ENCODE data around the gene PIAS4.
A peak's percentile ranks its signal among the peaks of the same experiment; 100 is the strongest.

PIAS4 gene

GRCh38 chr19:4007021-4007835, at the start of gene PIAS4:
Gene PIAS4, plus strand, starts transcription at chr19:4007736. Its CDS starts 25 bp downstream, at chr19:4007761.
- DNase-seq (ENCODE audit: low read depth), result peak; percentile 98
- peak within 1 kb of the TSS; percentile 92 for H3K4me3 ChIP-seq (ENCODE audit: low read depth, low read length)
- TF ChIP-seq, protein P1, sequence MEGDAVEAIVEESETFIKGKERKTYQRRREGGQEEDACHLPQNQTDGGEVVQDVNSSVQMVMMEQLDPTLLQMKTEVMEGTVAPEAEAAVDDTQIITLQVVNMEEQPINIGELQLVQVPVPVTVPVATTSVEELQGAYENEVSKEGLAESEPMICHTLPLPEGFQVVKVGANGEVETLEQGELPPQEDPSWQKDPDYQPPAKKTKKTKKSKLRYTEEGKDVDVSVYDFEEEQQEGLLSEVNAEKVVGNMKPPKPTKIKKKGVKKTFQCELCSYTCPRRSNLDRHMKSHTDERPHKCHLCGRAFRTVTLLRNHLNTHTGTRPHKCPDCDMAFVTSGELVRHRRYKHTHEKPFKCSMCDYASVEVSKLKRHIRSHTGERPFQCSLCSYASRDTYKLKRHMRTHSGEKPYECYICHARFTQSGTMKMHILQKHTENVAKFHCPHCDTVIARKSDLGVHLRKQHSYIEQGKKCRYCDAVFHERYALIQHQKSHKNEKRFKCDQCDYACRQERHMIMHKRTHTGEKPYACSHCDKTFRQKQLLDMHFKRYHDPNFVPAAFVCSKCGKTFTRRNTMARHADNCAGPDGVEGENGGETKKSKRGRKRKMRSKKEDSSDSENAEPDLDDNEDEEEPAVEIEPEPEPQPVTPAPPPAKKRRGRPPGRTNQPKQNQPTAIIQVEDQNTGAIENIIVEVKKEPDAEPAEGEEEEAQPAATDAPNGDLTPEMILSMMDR (IDR thresholded peaks at IDR 0.05; ENCODE audit: insufficient read depth, low read depth, low read length, missing control alignments), result no peak

DNA sequence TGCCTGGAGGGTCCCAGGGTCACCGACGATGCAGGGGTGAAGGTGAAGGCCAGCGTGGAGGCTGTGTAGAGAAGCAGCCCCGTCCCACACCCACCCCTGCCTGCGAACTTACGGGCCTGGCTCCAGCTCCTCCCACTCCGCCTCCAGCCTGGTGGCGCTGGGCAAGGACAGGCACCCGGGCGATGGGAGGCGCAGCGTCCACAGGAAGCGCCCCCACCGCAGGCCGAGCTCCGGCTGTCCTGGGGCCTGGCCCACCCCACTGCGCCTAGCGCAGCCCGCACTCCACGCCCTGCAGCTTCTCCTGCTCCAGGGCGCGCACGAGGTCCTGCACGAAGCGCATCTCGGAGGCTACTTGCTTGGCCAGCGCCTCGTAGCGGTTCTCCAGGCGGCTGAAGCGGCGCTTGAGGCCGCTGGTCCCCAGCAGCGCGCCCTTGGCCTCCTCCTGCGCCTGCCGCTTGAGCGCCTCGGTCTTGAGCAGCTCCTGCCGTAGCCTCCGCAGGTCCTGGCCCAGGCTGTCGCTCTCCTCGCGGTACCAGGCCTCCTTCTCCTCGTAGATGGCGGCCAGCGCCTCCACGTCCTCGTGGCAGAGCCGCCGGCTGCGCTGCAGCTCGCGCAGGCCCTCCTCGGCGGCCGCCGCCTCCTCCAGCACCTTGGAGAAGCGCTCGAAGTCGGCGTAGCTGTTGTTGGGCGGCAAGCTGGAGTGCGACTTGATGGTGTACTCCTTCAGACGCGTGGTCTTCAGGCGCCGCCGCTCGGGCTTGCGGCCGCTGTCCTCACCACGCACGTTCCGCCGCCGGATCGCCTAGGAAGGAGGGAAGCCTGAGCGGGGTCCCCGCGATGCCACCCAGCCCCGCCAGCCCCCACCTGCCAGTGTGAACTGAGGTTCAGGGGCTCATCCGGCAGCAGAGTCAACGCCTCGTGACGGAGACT, 48.4 kb upstream of the PIAS4 start:
- H3K4me3 ChIP-seq (ENCODE audit: low read depth, low read length), result no peak overlapping the region
- TF ChIP-seq, protein P1 (IDR thresholded peaks at IDR 0.05; ENCODE audit: insufficient read depth, low read depth, low read length, missing control alignments), result no peak
- no peak for DNase-seq (ENCODE audit: low read depth)

- H3K4me3 ChIP-seq (ENCODE audit: low read depth, low read length), result no peak overlapping the region
- TF ChIP-seq, protein P1 (IDR thresholded peaks at IDR 0.05; ENCODE audit: insufficient read depth, low read depth, low read length, missing control alignments), result no peak
- no peak for DNase-seq (ENCODE audit: low read depth)
These were observed 47.8 kb upstream of the PIAS4 start for GRCh38 chr19:3959766-3960131.

DNA sequence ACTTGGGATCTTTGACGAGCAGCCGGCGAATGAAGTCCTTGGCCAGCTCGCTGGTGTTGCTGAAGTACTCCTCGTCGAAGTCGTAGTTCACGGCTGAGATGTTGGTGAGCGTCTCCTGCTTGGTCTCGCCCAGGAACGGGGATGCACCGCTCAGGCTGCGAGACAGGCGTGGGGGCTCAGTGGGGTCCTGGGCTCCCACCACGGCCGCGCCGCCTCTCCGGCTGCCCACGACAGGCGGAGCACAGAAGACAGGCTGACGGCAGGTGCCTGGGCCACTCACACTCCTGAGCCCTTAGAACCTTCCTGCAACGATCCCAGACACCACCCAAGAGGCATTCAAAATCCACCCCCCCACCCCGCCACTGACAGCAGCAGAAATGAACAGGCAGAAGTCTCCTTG, 46.5 kb upstream of the PIAS4 start:
- no peak for DNase-seq (ENCODE audit: low read depth)
- H3K4me3 ChIP-seq (ENCODE audit: low read depth, low read length), result no peak overlapping the region
- TF ChIP-seq, protein P1 (IDR thresholded peaks at IDR 0.05; ENCODE audit: insufficient read depth, low read depth, low read length, missing control alignments), result no peak

- TF ChIP-seq, protein P1 (IDR thresholded peaks at IDR 0.05; ENCODE audit: insufficient read depth, low read depth, low read length, missing control alignments), result no peak
- no peak for DNase-seq (ENCODE audit: low read depth)
- H3K4me3 ChIP-seq (ENCODE audit: low read depth, low read length), result no peak overlapping the region
These were observed 43.9 kb upstream of the PIAS4 start for GRCh38 chr19:3963458-3964255.
